Stomach (tissue), 4 donors: ENCODE results near the gene WFIKKN2.

Experiments used
- CTCF ChIP-seq, 7 experiments: fragments of 450-650 bp in 4 of 7; fragments of 200-600 bp in 3 of 7; sonication (generic) in 3 of 7; IDR thresholded peaks; one replicate each; pipeline ENCODE4 v1.5.1; 2016 to 2019; ENCODE audit warnings: antibody characterized with exemption in 7 of 7, control low read depth in 2 of 7, mild to moderate bottlenecking in 1 of 7
- EP300 ChIP-seq: sonication (generic); formaldehyde crosslinking; IDR thresholded peaks from one replicate; pipeline ENCODE4 v1.6.1; 2017; ENCODE audit warnings: antibody characterized with exemption
- POLR2A ChIP-seq, 4 donors: fragments of 450-650 bp; IDR thresholded peaks; one replicate each; pipeline ENCODE4 v1.6.1; 2016; ENCODE audit warnings: antibody characterized with exemption in 4 of 4, control low read depth in 2 of 4, mild to moderate bottlenecking in 1 of 4, moderate library complexity in 1 of 4
- POLR2AphosphoS5 ChIP-seq, 3 donors: sonication (generic); formaldehyde crosslinking; IDR thresholded peaks; one replicate each; pipeline ENCODE4 v1.6.1; 2016; ENCODE audit warnings: antibody characterized with exemption in 3 of 3

GRCh38 chr17:50850640-50851039 is 15.3 kb downstream of the WFIKKN2 start:
- TF ChIP-seq CTCF (IDR thresholded peaks at IDR 0.05) (no peak), POLR2AphosphoS5 (IDR thresholded peaks at IDR 0.05) (no peak), POLR2A (IDR thresholded peaks at IDR 0.05) (no peak), EP300 (no peak)
